Activated naive CD4-positive, alpha-beta T cell (primary cell): Measurements from ENCODE around the gene CATSPERD.

Experiments
- DNase-seq, 4 experiments: peaks; one replicate each; lab custom pipeline; 2025; lab: John Stamatoyannopoulos, UW

CATSPERD gene

DNA sequence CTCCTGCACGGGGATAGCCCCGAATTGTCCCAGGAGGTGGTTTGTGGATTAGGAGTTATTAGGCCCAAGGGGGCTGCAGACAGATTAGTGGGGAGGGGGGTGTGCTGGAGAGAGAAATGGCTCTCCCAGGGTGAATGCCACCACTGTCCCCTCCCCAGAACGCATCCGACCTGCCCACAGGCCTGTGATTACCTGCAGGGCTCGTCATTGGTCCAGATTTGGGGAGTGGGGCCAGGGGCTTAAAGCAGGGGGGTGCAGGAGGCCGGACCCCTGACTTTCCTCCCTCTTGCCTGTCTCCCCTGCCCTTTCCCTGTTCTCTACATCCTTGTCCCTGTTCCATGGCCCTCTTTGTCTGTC, 85.7 kb downstream of the CATSPERD start:
- DNase-seq, result no peak

DNA sequence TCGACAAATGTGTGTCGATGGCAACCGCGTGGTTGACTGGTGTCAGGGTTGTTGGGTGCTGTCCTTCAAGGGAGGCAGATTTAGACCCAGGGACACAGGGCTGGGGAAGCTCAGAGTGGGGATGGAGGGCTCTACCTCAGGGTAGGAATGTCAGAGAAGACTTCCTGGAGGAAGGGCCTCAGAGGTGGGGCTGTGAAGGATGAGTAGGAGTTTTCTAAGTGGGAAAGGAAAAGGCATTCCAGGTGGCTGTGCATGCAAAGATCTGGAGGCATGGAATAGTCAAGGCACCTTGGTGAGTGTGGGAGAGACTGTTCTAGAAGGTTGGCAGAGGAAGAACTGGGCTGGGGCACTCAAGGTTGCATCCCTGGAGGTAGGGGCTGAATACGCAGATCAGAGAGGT, 86.5 kb downstream of the CATSPERD start:
- no peak for DNase-seq

DNA sequence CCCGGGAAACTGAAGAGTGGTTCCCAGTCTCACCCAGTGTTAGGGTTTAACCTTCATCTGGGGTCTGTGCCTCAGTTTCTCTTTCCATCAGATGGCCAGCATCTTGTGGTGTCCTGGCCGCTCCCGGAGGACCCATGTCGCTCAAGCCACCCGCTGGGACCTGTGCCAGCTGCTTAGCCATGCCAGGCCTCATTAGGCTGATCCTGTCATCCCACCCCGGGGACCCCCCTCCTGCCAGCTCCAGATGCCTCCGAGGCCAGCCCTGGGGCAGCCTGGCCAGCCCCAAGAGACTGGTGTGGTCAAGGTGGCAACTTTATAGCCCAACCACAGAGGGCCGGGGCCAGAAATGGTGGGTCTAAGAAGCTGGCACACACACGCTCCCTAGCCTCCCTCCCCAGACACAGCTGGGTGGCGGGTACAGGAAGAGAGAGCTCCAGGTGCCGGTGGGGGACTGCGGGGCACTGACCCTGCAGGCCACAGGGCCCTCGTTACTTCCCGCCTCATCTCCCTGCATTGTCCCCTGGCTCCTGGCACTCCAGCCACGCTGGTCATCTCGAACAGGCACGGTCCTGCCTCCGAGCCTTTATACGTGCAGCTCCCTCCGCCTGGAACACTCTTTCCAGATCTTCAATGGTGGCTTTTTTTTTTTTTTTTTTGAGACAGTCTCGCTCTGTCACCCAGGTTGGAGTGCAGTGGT, 87.8 kb downstream of the CATSPERD start:
- DNase-seq, result no peak

DNA sequence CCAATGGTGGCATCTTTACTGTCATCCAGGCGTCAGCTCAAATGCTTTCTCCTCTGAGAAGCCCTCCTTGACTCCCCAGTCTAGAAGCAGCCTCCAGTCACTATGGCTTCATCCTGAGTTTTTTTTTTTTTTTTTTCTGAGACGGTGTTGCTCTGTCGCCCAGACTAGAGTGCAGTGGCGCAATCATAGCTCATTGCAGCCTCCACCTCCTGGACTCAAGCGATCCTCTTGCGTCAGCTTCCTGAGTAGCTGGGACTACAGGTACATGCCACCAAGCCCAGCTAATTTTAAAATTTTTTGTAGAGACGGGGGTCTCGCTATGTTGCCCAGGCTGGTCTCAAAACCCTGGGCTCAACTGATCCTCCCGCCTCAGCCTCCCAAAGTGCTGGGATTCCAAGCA, 88.6 kb downstream of the CATSPERD start:
- no peak for DNase-seq

DNA sequence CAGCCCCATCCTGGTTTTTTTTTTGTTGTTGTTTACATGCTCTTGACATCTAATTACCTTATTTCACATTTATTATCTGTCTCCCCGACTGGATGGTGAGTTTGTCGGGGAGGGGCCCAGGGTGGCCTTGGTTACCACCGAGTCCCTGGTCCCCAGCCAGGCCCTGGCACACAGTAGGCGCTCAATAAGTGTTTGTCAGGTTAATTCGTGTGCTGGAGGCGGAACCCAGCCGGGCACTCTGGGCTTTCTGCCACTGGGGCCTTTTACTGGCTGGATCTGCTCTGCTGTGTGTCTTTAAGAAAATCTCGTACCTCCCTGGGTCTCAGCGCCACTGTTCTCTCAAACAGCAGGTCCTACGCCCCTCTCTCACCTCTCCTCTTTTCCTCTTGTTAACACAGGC, 89.0 kb downstream of the CATSPERD start:
- DNase-seq, result no peak

DNA sequence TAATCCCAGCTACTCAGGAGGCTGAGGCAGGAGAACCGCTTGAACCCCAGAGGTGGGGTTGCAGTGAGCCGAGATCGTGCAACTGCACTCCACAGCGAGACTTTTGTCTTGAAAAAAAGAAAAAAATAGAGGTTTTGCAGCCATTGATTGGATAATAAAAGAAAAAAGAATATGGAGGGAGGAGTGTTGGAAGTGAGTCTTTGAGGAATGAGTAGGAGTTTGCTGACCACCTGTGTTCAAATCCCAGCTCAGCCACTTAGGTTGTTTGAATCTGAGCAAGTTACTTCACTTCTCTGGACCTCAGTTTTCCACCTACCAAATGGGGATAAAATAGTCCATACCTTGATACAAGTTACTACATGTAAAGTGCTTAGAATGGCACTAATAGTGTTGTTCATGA, 90.7 kb downstream of the CATSPERD start:
- no peak for DNase-seq

DNA sequence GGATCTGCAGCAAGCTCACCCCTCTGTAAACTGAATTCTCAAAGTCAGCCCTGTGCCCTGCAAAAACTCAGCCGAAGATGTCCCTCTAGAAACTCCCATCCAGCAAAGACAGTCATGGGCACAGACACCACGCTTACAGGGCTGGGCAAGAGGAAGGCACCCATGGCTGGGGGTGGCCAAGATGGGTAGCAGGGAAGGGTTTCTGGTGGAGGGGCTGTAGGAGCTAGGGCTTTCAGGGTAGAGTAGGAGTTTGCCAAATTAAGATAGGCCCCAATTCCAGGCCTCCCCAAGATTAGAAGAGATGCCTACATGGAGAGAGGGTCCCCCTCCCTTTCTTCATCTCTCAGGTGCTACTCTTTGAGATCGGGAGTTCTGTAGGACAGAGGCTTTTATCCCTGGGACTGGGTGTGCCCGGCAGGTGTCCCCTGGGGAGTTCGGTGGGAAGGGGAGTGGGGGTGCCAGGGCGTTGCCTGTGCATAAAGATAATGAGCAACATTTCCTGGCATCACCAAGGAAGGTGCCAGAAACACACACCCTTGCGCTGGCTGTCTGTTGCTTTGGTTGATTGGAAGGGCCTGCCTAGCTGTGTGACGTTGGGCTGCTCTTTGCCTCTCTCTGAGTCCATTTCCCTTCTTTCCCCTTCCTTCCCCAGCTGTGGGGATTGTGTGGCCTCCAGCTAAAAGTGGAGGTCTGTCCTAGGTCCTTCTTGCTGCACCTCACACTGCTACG, 93.8 kb downstream of the CATSPERD start:
- DNase-seq, result no peak

DNA sequence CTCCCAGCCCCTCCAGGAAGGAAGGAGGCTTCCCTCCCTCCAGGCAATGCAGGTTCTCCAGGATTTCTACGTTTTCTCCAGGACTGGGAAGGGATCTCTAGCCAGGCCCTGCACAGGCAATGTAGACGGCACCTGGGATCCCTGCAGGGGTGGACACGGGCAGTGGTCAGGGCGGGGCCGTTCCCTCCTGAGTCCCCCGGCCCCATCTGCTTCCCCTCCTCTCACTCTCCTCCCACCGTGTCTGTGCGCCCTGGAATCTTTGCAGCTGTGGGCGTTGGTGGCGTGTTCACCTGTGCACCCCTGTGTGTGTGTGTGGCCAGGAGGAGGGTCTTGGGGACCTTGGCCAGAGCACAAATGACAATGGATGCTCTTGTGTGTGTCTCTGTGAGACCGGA, 94.4 kb downstream of the CATSPERD start:
- no peak for DNase-seq

DNA sequence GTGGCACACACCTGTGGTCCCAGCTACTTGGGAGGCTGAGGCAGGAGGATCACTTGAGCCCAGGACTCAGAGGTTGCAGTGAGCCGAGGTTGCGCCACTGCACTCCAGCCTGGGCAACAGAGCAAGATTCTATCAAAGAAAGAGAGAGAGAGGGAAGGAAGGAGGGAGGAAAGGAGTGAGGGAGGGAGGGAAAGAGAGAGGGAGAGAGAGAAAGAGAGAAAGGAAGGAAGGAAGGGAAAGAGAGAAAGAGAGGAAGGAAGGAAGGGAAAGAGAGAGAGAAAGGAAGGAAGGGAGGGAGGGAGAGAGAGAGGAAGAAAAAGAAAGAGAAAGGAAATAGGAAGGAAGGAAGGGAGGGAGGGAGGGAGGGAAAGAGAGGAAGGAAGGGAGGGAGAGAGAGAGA, 96.8 kb downstream of the CATSPERD start:
- DNase-seq, result no peak

DNA sequence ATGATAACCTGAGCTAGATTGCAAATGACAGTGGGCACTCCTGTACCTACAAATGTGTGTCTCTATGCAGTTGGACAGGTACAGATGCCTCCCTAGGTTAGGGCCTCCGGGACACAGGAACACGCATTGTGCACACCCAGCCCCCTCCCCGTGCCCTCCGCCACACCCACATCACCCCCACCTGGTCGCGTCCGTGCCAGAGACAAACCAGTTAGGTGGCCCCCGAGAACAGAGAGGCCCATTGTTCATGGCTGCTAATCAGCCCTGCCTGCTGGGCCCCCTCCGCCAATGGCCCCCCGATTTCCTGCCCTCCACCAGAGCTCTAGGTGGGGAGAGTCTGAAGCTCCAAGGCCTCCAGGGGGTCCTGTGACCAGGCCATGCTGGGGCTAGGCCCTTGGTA, 98.2 kb downstream of the CATSPERD start:
- DNase-seq, result no peak

DNA sequence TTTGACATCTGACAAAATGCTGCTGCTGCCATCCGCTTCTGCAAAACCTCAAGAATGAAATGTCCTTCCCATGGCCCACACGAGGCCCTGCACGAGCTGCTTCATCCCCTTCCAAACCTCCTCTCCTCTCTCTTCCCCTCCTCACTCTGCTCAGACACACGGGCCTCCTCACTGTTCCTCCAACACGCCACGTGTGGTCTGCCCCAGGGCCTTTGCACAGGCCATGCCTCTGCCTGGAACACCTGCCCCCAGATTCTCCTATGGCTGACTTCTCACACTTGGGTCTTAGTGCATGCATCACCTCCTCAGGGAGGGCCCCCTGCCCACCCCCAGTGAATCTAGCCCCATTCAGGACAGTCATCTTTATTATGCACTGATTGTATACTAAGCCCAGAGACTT, 100.3 kb downstream of the CATSPERD start:
- DNase-seq, result no peak

DNA sequence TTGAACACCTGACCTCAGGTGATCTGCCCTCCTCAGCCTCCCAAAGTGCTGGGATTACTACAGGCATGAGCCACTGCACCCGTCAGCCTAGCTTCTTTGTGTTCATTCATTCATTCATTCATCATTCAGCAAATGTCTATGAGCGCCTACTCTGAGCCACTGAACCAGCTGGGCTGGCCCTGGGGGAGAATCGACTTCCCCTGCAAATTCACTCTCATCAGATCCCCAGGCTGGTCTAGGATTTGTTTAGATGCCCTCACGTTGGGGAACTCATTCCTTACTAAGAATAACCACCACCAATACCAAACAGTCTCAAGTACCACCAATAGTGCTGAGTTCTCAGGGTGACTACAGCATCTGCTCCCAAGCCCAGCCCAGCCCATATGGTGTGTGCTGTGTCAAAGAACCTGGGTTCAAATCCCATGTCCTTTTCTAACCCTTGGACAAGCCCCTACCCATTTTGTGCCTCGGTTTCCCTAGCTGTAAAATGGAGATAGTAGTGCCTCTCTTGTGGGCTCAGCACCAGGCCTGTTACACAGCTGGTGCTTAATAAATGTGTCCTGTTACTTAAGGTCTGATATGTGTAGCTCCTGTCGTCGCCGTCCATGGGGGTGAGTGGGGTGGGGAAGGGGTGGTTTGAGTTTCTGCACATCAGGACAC, 101.2 kb downstream of the CATSPERD start:
- no peak for DNase-seq

DNA sequence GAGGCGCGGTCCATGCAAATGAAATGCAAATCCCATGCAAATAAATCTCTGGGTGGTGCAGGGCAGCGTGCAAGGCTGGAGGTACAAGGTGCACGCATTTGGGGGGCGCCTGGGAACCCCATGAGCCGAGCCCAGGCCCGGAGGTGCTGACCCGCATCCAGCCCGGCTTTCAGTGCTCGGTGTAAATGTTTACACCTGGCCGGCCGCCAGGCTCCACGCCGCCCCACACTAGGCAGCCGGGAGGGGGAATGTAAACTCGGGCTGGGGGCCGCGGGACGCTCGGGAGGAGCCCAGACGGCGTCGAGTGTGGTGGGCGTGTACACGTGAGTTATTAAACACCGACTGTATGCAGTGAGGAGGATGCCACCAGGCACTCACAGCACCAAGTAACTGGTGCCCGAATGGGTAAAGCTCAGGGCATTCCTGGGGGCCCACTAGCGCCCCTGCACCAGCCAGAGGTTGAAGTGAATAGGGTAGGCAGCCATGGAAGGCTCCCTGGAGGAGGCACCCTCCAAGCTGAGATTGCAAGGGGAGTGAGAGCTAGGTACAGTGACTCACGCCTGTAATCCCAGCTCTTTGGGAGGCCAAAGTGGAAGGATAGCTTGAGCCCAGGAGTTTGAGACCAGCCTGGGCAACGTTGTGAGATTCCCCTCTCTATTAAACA, 101.9 kb downstream of the CATSPERD start:
- no peak for DNase-seq

DNA sequence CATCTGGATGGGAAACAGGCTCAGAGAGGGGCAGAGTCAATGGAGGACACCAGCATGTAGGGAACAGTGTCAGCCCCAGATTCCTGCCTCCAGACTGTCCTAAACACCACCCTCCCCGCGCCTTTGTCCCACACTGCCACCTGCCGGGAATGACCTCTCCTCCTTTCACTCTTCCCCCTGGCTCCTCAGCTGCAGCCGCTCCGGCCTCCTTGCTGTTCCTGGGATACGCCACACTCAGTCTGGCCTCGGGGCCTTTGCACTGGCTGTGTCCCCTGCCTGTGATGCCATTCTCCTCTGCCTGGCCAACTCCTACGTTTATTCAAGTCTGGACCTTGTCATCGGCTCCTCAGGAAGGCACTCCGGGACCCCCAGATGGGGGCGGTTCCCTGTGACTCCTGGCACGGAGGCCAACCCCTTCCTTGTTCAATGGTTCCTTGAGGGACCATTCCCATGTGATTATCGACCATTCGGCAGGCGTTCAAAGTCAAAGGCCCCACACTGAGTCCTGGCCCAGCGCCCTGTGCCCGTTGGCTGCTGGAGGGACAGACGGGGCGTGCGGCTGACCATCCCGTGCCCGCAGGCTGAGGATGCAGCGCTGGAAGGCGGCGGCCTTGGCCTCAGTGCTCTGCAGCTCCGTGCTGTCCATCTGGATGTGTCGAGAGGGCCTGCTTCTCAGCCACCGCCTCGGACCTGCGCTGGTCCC, 103.3 kb downstream of the CATSPERD start:
- DNase-seq, result no peak

DNA sequence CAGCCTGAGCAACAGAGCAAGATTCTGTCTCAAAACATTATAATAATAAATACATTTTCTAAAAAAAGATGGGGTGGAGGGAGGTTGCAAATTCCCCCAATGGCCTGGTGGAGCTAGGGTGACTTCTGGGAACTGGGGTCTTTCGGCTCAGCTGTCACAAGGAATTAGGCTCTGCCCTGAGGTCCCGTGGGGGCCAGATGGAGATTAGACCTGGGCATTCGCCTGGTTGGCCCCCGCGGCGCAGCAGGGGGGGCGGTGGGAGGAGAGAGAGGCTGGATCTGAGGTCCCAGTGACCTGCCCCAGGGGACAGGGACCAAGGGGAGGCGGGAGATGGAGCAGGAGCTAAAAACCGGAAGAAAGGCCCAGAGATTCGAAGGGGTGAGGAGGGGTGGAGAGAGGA, 104.3 kb downstream of the CATSPERD start:
- no peak for DNase-seq

DNA sequence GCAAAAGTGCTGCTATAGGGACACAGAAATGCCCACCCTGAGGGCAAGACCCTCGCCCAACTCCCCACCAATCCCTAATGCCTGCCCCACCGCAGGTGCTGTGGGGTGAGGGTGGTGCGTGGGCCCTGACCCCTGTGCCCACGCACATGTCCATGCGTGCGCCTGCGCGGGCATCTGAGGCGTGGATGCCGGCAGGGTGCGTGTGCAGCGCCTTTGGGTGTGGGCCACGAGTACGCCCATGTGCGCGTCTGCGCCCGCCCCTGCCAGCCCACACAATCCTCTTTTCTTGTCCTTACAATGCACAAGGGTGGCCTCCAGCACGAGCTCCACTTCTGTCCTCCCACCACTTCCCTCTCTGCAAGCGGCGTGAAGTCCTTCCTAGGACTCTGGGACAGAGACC, 104.7 kb downstream of the CATSPERD start:
- no peak for DNase-seq

DNA sequence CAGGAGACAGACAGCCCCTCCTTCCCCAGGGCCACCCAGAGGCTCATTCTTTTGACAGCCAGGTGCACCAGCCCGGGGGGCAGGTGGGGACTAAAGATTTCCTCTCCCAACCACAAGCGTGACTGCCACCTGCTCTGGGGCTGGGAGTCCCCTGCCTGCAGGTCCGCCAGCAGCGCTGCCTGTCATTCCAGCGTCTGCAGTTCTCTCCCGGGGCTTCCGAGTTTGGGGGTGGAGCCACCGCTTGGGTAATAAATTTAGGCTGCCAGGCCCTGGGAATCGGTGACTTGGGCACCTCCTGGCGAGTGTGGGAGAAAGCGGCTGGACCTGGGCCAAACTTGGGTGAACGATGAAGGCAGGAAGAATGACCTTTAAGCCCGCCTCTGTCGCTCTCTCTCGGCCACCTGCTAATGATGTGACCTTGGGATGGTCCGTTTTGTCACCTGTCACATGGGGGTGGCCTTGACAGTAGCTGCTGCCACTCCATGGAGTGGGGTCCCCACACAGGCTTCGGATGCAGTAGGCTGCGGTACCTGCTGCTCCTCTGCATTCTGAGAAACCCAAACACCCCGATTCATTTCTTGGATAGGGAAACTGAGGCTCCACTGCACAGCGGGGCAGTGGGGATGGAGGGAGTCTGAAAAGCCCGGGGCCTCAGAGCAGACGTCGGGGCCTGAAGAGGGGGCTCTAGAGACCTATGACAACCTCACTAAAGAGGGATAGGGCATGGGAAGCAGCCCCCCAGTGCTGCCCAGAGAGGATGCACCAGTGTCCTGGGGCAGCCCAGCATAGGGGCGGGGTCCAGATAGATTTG, 106.3 kb downstream of the CATSPERD start:
- DNase-seq, result peak in 1 of 4 experiments; percentile 8

DNA sequence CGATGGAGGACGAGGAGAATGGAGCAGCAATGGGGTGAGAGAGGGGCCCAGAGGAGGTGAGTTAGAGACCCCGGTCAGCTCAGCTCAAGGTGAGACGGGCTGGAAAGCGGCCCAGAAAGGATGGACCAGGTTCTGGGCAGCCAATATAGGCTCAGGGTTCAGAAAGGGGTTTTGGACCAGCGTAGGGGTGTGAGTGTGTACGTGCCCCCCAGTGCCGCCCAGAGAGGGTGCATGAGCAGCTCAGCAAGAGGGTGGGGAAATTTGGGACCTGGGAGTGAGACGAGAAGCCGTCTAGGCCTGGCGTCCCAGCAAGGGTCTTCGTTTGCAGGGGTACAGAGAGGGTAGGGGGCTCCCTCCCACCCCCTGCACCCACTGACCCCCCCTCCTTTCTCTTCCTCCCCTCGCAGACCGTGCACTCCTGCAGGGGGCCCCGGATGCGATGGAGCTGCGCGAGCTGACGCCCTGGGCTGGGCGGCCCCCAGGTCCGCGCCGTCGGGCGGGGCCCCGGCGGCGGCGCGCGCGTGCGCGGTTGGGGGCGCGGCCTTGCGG, 107.0 kb downstream of the CATSPERD start:
- no peak for DNase-seq

DNA sequence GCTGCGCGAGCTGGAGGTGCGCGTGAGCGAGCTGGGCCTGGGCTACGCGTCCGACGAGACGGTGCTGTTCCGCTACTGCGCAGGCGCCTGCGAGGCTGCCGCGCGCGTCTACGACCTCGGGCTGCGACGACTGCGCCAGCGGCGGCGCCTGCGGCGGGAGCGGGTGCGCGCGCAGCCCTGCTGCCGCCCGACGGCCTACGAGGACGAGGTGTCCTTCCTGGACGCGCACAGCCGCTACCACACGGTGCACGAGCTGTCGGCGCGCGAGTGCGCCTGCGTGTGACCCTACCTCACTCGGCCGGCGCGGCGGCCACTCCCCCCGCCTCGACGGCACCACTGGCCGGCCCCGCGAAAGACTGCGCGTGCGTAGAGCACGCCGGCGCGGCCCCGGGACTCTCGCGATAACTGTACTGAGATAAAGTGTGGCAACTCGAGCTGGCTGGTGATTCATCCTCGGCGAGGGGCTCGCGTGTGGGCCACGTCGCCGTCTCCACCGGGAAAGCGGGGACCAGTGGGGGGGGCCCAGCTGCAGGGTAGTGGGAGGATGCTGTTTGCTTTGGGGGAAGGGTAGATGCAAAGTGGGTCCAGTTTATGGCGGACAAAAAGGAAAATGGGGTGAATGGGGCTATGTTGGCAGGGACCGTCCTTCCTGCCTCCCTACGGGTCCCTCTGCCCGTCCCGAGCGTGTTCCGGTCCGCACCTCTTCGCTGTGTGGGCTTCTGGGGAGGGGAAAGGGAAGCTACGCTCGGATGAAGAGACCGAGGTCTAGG, 107.6 kb downstream of the CATSPERD start:
- DNase-seq, result peak; percentile 82 to 95 (median 88)
